Type B pancreatic cell (in vitro differentiated cells): Measurements from ENCODE around the gene C10orf90. TPM values are rescaled to one million over a fixed set of nuclear protein-coding genes. Genes with fewer than 3 reads are reported as not detected.

Experiments
- DNase-seq: peaks from one replicate; pipeline ENCODE4 v3.0.0; 2021; ENCODE audit warnings: mixed read lengths; ENCODE audit not compliant: unreplicated experiment; ENCODE audit errors: extremely low spot score
- H3K27ac Mint-ChIP-seq: 2 replicates; pipeline ENCODE4 v1.8.0; 2021; ENCODE audit warnings: mild to moderate bottlenecking, mixed read lengths
- H3K27me3 Mint-ChIP-seq: 2 replicates; pipeline ENCODE4 v1.8.0; 2021; ENCODE audit warnings: mixed read lengths
- H3K36me3 Mint-ChIP-seq: 2 replicates; pipeline ENCODE4 v1.8.0; 2021; ENCODE audit warnings: mixed read lengths
- H3K4me1 Mint-ChIP-seq: one replicate; pipeline ENCODE4 v1.8.0; 2021; ENCODE audit warnings: mixed read lengths; ENCODE audit not compliant: unreplicated experiment
- H3K4me3 Mint-ChIP-seq: 2 replicates; pipeline ENCODE4 v1.8.0; 2021; ENCODE audit warnings: mild to moderate bottlenecking, mixed read lengths
- H3K9me3 Mint-ChIP-seq: 2 replicates; pipeline ENCODE4 v1.8.0; 2021; ENCODE audit warnings: mixed read lengths
- CTCF ChIP-seq: fragments of 200-600 bp; sonication (generic); conservative IDR thresholded peaks from 2 replicates; pipeline ENCODE4 v1.5.0; 2021; ENCODE audit warnings: antibody characterized with exemption, mild to moderate bottlenecking
- total RNA-seq: library from RNA; stranded (reverse); gene quantifications from 2 replicates; pipeline ENCODE4 v1.2.1, GENCODE V29; 2021; ENCODE audit warnings: low replicate concordance

C10orf90 gene
- total RNA-seq, 1 donor from 2014 or later = 1.5 TPM

GRCh38 chr10:126434235-126434634 lies 236.3 kb downstream of the C10orf90 start:
- Mint-ChIP-seq H3K9me3 (no peaks in the 10 kb centered on the region), H3K4me1 (no peaks in the 10 kb centered on the region), H3K4me3 (no peak overlapping the region), H3K36me3 (no peaks in the 10 kb centered on the region), H3K27ac (no peak overlapping the region), H3K27me3 (no peaks in the 10 kb centered on the region)
- no peak for DNase-seq
- TF ChIP-seq CTCF = no peak

GRCh38 chr10:126433351-126433750 lies 237.1 kb downstream of the C10orf90 start:
- no peak overlapping the region for H3K4me3 Mint-ChIP-seq
- H3K27ac Mint-ChIP-seq = no peak overlapping the region
- no peak for DNase-seq

GRCh38 chr10:126432507-126432906 lies 238.0 kb downstream of the C10orf90 start:
- H3K4me1 Mint-ChIP-seq = no peaks in the 10 kb centered on the region
- no peaks in the 10 kb centered on the region for H3K9me3 Mint-ChIP-seq
- no peak overlapping the region for H3K4me3 Mint-ChIP-seq
- TF ChIP-seq CTCF = no peak
- DNase-seq = no peak
- no peak overlapping the region for H3K27ac Mint-ChIP-seq
- H3K36me3 Mint-ChIP-seq = no peaks in the 10 kb centered on the region
- no peaks in the 10 kb centered on the region for H3K27me3 Mint-ChIP-seq

More at GRCh38 chr10:126433351-126433750, 237.1 kb downstream of the C10orf90 start:
- Mint-ChIP-seq H3K9me3 (no peaks in the 10 kb centered on the region), H3K36me3 (no peaks in the 10 kb centered on the region), H3K27me3 (no peaks in the 10 kb centered on the region), H3K4me1 (no peaks in the 10 kb centered on the region)
- TF ChIP-seq CTCF = no peak

- no peaks in the 10 kb centered on the region for H3K27me3 Mint-ChIP-seq
- no peak for DNase-seq
- no peak for TF ChIP-seq CTCF
- H3K9me3 Mint-ChIP-seq = no peaks in the 10 kb centered on the region
- H3K4me1 Mint-ChIP-seq = no peaks in the 10 kb centered on the region
- H3K4me3 Mint-ChIP-seq = no peak overlapping the region
- no peak overlapping the region for H3K27ac Mint-ChIP-seq
- H3K36me3 Mint-ChIP-seq = no peaks in the 10 kb centered on the region
These were observed 238.7 kb downstream of the C10orf90 start for GRCh38 chr10:126431816-126432215.

- H3K27ac Mint-ChIP-seq = no peak overlapping the region
- H3K4me3 Mint-ChIP-seq = no peak overlapping the region
- H3K4me1 Mint-ChIP-seq = no peaks in the 10 kb centered on the region
- no peaks in the 10 kb centered on the region for H3K9me3 Mint-ChIP-seq
- TF ChIP-seq CTCF = no peak
- peaks cover 3% of the 10 kb centered on the region for H3K27me3 Mint-ChIP-seq
- no peaks in the 10 kb centered on the region for H3K36me3 Mint-ChIP-seq
- no peak for DNase-seq
These were observed 240.0 kb downstream of the C10orf90 start for GRCh38 chr10:126430512-126430911.

- peaks cover 7% of the 10 kb centered on the region for H3K9me3 Mint-ChIP-seq
These were observed 241.2 kb downstream of the C10orf90 start for GRCh38 chr10:126429275-126429674.

More at GRCh38 chr10:126429275-126429674, 241.2 kb downstream of the C10orf90 start:
- Mint-ChIP-seq H3K27me3 (peaks cover 6% of the 10 kb centered on the region), H3K4me3 (no peak overlapping the region), H3K4me1 (no peaks in the 10 kb centered on the region), H3K36me3 (peaks cover 1% of the 10 kb centered on the region), H3K27ac (no peak overlapping the region)
- TF ChIP-seq CTCF = no peak
- no peak for DNase-seq
